ENCODE results near the gene GPR107.

The GPR107 gene

GRCh38 chr9:130116346-130116745 lies 62.6 kb downstream of the GPR107 start:
- TF ChIP-seq ZFP3 (CRISPR knock-in tag; IDR thresholded peaks at IDR 0.05): no peak
- no peak for TF ChIP-seq OSR1 (CRISPR knock-in tag; IDR thresholded peaks at IDR 0.05)
- TF ChIP-seq BACH2 (CRISPR knock-in tag; IDR thresholded peaks at IDR 0.05; ENCODE audit: borderline replicate concordance): no peak
- no peak for TF ChIP-seq TSHZ2 (CRISPR knock-in tag; IDR thresholded peaks at IDR 0.05)
- no peak for TF ChIP-seq ZC3H10 (CRISPR knock-in tag; IDR thresholded peaks at IDR 0.05)
- no peak for TF ChIP-seq GLIS3 (CRISPR knock-in tag; IDR thresholded peaks at IDR 0.05)
- no peak for TF ChIP-seq POU6F1 (CRISPR knock-in tag; IDR thresholded peaks at IDR 0.05; ENCODE audit: borderline replicate concordance, low read depth)
- no peak for TF ChIP-seq PATZ1 (CRISPR knock-in tag; IDR thresholded peaks at IDR 0.05; ENCODE audit: borderline replicate concordance)
- no peak for TF ChIP-seq ZNF70 (CRISPR knock-in tag; IDR thresholded peaks at IDR 0.05)
- no peak for ATAC-seq

- TF ChIP-seq ZC3H10 (CRISPR knock-in tag; IDR thresholded peaks at IDR 0.05): no peak
- TF ChIP-seq BACH2 (CRISPR knock-in tag; IDR thresholded peaks at IDR 0.05; ENCODE audit: borderline replicate concordance): no peak
- TF ChIP-seq CSDC2 (CRISPR knock-in tag; IDR thresholded peaks at IDR 0.05): no peak
- no peak for TF ChIP-seq TSHZ2 (CRISPR knock-in tag; IDR thresholded peaks at IDR 0.05)
- no peak for TF ChIP-seq ISL1 (CRISPR knock-in tag; IDR thresholded peaks at IDR 0.05)
- no peak for TF ChIP-seq ESRRG (CRISPR knock-in tag; IDR thresholded peaks at IDR 0.05)
- TF ChIP-seq ZFP30 (CRISPR knock-in tag; IDR thresholded peaks at IDR 0.05): no peak
- TF ChIP-seq RARB (CRISPR knock-in tag; IDR thresholded peaks at IDR 0.05): no peak
- no peak for TF ChIP-seq ZNF8 (CRISPR knock-in tag; IDR thresholded peaks at IDR 0.05)
- TF ChIP-seq ZNF565 (CRISPR knock-in tag; conservative IDR thresholded peaks at IDR 0.05; ENCODE audit: low read depth): no peak
- no peak for TF ChIP-seq ZFP3 (CRISPR knock-in tag; IDR thresholded peaks at IDR 0.05)
- no peak for TF ChIP-seq OSR1 (CRISPR knock-in tag; IDR thresholded peaks at IDR 0.05)
- no peak for ATAC-seq
These were observed 63.7 kb downstream of the GPR107 start for GRCh38 chr9:130117376-130117775.

- peak; percentile 43 for ATAC-seq
- TF ChIP-seq ZFP3 (CRISPR knock-in tag; IDR thresholded peaks at IDR 0.05) (peak; percentile 44; the same call in 1 of the 2 replicates), ESRRG (CRISPR knock-in tag; IDR thresholded peaks at IDR 0.05) (no peak)
These were observed 64.3 kb downstream of the GPR107 start for GRCh38 chr9:130117816-130118632.

- ATAC-seq: peak; percentile 87
- TF ChIP-seq ZFP3 (CRISPR knock-in tag; IDR thresholded peaks at IDR 0.05) (peak; percentile 69), TOX (CRISPR knock-in tag; IDR thresholded peaks at IDR 0.05; ENCODE audit: borderline replicate concordance) (no peak), TCF4 (CRISPR knock-in tag; IDR thresholded peaks at IDR 0.05; ENCODE audit: borderline replicate concordance) (peak; percentile 49; the same call in 1 of the 2 replicates), ESRRG (CRISPR knock-in tag; IDR thresholded peaks at IDR 0.05) (no peak), CREB5 (CRISPR knock-in tag; IDR thresholded peaks at IDR 0.05; ENCODE audit: low read depth) (no peak), PPARA (CRISPR knock-in tag; IDR thresholded peaks at IDR 0.05; ENCODE audit: borderline replicate concordance) (no peak), PATZ1 (CRISPR knock-in tag; IDR thresholded peaks at IDR 0.05; ENCODE audit: borderline replicate concordance) (peak; percentile 28; the same call in 1 of the 2 replicates)
These were observed 65.3 kb downstream of the GPR107 start for GRCh38 chr9:130118841-130119518.
